Stimulated activated CD4-positive, alpha-beta T cell treated with anti-CD3 and anti-CD28 coated beads, Interleukin-2, amount 100 ng/mL, for 48 hours (primary cell): Measurements from ENCODE around the gene ASMT.
"Not testable (repeated sequence)": the region's sequence is repeated elsewhere in the genome, so short reads cannot be mapped to it uniquely, and the experiment has no call there.

Experiments used
- DNase-seq, 2 donors: peaks; one replicate each; pipeline ENCODE4 v3.0.0-alpha.2; 2020

ASMT gene, protein sequence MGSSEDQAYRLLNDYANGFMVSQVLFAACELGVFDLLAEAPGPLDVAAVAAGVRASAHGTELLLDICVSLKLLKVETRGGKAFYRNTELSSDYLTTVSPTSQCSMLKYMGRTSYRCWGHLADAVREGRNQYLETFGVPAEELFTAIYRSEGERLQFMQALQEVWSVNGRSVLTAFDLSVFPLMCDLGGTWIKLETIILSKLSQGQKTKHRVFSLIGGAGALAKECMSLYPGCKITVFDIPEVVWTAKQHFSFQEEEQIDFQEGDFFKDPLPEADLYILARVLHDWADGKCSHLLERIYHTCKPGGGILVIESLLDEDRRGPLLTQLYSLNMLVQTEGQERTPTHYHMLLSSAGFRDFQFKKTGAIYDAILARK

DNA sequence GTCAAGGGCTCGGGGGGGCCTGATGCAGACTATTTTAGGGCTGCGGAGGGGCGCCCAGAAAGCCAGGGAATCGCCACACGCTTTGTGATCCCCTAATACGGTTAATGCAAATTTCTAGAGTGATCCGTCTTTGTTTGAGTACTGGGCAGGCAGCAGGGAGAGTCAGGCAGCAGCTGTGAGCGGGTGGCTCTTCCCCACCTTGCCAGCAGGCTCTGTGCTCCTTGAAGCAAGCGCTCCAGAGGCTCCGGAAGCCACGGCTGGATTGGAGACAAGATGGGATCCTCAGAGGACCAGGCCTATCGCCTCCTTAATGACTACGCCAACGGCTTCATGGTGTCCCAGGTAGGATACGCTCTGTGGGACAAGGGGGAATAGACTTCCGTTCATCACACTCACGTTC lies at the start of gene ASMT:
ASMT (plus strand) TSS at position 133 of the 400 bp plus-strand sequence; CDS start at position 274, 141 bp downstream.
- no peak for DNase-seq

DNA sequence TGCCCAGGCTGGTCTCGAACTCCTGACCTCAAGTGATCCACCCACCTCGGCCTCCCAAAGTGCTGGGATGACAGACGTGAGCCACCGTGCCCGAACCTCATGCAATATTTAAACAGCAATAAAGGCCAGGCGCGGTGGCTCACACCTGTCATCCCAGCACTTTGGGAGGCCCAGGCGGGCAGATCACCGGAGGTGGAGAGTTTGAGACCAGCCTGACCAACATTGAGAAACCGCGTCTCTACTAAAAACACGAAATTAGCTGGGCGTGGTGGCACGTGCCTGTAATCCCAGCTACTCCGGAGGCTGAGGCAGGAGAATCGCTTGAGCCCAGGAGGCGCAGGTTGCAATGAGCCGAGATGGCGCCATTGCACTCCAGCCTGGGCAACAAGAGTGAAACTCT lies 40.7 kb upstream of the ASMT start:
- not testable (repeated sequence) for DNase-seq

DNA sequence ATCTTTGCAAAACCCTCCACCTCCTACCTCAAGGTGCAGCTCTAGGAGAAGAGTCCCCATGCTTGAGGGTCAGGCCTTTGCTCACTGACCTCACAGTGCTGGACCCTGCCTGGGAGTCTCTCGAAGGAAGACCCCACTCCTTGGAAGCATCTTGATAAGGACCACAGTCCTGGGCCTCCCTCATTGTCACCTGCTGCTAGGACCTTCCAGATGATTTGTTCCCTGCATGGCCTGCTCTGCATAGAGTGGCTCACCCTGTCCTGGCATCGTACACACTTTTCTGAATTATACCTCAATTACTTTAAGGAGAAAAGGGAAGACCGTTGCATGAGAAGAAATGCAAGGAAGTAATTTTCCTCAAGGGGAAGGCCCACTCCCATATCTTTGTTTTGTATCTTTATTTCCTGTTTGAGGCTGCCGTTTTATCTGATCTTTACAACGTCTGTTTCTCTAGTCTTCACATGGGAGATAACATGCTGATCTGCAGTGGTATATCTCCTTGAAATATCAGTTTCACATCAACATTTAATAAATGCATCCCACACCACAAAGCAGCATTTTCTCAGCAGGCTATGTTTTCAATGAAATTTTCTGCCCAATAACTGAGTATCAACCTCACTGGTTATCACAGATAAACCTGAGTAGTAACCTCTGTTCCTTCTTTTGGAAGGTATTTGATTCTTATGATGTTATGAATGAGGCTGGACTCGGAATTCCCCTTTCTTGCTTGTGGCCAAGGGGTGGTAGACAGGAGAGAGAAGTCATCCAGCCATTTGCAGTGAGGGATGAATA lies 38.5 kb upstream of the ASMT start:
- no peak for DNase-seq

DNA sequence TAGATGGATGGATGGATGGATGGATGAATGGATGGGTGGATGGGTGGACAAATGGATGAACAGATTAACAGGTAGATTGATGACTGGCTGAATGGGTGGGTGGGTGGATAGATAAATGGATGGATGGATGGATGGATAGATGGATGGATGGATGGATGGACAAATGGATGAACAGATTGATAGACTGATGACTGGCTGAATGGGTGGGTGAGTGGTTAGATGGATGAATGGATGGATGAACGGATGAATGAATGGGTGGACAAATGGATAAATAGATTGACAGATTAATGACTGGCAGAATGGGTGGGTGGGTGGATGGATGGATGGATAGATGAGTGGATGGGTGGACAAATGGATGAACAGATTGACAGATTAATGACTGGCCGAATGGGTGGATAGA lies 37.0 kb upstream of the ASMT start:
- no peak for DNase-seq

DNA sequence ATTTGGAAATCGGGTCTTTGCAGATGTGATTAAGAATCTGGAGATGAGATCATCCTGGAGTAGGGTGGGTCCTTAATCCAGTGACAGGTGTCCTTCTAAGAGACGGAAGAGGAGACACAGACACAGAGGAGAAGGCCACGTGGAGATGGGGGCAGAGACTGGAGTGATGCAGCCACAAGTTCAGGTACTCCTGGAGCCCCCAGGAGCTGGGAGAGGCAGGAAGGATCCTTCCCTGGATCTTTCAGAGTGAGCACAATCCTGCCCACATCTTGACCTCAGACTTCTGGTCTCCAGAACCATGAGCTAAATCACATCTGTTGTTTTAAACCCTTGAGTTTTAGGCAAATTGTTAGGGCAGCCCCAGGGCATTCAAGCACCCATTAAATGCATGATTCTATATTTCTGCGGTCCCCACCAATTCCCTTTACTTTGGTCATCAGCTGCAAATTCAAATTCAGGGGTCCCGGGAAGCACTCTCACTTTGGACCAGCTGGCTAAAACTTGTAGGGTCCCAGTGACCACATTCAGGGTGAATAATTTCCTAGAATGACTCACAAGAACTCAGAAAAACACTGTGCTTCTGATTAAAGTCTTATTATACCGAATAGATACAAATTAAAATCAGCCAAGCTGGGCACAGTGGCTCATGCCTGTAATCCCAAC lies 36.2 kb upstream of the ASMT start:
- DNase-seq = no peak

DNA sequence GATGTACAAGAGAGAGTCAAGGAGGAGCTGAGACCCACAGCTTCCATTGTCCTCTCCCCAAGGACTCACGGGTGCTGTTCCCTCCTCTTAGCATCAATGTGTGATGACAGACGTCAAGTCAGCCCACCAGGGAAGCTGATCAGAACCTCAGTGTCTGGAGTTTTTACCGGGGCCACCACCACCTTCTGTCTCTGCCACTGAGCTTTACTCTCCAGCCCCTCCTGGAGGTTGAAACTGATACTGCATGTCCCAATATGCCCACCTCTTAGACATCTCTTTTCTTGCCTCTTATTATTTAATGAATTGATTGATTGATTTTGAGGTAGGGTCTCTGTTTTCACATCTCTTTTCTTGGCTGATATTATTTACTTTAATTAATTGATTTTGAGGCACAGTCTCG lies 33.7 kb upstream of the ASMT start:
- peak; percentile 86 to 92 for DNase-seq

DNA sequence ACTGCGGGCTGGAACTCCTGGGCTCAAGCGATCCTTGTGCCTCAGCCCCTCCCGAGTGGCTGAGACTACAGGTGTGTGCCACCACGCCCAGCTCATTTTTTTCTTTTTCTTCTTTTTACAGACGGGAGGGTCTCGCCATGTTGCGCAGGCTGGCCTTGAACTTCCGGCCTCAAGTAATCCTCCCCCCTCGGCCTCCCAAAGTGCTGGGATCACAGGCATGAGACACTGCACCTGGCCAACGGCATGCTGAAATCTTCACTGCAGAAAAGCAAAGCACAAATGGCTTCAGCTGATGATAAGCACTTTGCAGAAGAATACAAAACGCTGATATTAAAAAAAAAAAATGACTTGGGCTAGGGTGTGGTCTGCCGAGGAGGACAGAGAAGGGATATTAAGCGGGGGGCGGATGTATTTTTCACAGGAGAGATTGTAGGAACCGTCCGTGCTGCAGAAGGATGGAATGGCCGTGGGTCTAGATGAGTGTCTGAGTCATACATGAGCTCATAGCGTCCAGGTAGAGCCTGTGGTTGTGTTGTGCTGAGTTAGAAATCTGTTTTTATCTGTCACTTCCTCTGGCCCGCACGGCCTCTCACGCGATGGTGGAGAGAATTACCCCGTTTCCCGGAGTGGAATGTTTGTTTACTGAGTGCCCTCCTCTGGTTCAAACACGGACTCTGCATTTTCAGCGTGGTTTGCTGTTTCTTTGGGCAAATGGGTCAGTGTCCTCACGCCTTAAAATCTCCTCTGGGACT lies 32.0 kb upstream of the ASMT start:
- DNase-seq = peak; percentile 40 to 52

DNA sequence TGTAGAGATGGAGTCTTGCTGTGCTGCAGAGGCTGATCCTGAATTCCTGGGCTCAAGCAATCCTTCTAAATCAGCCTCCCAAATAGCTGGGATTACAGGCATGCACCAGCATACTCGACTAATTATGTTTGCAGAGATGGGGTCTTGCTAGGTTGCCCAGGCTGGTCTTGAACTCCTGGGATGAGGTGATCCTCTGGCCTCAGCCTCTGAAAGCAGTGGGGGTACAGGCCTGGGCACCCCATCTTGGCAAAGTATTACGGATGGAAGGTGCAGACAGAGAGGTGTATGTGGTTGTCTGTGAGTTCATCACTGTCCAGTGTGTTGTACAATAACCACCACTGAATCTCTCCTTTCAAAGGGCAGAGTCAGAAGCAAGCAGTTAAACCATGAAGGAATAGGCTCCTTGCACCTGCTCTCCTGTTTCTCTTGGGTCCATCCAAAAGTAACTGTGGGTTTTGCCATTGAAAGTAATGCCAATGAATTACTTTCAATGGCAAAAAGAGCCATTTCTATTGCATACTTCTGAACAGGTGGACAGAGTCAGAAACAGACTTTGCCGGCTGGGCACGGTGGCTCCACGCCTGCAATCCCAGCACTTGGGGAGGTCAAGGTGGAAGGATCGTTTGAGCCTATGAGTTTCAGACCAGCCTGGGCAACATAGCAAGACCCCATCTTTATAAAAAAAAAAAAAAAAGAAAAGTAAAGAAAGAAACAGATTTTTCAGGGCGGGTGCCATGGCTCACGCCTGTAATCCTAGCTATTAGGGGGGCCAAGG lies 30.4 kb upstream of the ASMT start:
- DNase-seq = no peak

DNA sequence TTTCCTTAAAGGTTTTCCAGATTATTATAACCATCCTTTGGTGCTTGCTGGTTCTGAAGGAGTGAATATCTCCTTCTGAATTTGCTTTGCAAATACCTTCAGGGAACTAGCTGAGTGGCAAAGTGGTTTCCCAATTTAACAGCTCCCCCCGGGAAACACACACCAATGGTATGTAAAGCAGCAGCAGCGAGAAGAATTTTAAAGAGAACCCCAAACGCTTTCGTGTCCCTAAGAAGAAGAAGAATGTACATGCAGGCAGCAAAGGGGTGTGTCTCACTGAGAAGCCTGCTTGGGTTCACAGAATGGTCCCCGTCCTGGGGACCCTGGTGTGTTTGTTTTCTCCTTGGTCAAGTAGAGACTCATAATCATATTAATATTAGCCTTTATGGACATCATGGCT lies 27.7 kb upstream of the ASMT start:
- DNase-seq = no peak

DNA sequence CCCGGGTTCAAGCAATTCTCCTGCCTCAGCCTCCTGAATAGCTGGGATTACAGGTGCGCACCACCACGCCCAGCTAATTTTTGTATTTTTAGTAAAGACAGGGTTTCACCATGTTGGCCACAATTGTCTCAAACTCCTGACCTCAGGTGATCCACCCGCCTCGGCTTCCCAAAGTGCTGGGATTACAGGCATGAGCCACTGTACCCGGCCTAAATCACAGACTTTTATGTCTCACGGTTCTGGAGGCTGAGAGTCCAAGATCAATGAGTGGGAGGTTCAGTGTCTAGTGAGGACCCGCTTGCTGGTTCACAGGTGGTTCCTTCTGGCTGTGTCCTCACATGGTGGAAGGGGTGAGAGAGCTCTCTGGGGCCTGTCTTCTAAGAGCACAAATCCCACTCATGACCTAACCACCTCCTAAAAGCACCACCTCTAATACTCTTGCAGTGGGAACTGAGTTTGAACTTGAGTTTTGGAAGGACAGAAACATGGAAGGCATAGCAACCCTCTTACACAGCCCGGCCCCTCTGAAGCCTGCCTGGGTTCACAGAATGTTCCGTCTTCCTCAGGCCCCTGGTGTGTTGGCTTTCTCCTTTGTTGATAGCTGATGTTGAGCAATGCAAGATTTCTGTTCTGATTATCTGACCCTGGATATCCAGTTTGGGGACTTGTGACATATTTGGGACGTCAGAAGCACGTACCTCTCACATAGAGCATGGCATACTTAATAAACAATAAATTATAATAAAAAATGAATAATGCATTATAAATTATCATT lies 25.3 kb upstream of the ASMT start:
- DNase-seq = no peak

DNA sequence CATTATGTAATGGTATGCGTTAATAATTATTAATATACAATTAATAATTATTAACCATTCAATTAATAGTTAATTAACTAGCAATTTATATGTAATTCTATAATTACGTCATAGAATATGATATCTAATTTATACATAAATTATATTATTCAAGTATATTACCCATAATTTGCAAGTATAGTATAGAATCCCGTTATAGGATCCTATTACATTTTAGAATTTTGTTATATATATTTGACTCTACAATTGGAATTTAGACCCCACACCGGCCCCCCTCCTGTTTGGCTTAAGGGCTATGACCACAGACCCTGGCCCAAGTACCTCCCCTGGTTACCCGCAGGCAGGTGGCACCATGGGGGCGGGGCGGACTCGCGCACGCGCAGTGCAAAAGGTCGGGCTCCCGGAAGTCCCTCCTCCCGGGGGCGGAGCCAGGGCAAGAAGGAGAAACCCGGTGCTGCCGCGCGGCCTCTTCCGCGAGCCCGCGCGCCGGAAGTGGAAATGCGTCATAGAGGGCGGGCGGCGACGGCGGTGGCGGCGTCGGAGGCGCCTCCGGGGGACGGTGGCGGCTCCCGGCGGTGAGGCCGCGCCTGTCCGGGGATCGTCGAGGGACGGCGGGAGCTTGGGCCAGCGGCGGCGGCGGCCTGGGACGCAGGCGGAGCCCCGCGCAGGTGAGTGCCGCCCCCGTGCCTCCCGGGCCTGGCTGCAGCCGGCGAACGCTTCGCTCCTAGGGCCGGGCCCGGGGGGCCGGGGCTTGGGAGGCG lies 23.6 kb upstream of the ASMT start, which contains the start of gene AKAP17A:
AKAP17A (plus strand) TSS at position 503 of the 761 bp plus-strand sequence. CDS start 1,859 bp downstream, outside the sequence.
- DNase-seq = peak; percentile 100

DNA sequence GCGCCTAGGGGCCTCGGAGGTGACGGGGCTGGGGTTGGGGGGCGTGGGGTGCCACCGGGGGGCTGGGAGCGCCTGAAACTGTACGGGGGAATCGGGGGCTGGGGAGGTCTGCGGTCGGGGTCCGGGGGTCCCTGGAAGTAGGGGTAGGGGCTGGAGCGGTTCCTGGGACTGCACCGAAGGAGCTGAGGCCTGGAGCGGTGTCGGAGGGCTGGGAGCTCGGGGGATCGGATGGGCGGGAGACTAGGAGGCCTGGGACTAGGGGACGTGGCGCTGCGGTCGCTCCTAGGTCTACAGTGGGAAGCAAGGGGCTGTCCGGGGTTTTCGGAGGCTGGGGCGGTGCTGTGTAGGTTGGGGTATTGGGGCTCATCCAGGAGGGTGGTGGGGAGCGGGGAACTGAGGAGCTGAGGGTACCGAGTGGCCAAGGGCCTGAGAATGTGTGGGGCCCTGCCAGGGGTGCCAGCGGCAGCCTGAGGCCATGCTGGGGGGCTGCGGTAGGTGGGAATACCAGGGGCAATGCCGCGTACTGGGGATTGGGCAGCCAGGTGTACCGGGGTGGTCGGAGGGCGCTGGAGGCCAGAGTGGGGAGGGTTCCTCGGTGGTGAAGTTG lies 22.9 kb upstream of the ASMT start:
- no peak for DNase-seq

DNA sequence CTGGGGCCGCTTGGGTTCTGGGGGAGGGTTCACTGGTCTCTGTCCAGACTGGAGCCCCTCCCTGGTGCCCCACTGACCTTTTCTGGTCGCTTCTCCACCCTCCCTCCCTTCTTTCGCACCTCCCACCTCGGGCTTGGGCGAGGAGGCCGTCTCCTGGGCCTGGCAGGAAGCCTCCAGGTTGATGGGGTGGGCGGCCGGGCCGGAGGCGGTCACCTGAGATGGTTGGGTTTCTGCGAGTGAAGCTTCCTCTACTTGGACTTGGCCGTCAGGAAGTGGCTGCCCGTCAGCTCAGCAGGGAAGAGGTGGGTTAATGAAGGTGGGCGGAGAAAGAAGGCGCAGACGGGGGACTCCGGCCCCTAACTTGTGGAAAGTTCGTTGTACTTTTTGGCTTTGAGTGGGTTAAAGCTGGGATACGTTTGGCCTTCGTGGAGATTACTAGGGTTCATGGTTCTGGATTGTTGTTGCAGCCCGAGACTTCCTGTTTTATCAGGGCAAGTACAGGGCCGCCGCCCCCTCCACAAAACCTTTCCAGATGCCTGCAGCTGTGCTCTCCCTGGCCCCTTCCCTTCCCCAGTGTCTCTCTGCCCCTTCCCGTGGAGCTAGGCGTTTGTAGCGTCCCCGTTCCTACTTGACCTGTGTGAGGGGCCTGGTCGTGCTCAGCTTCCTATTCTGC lies 22.3 kb upstream of the ASMT start:
- no peak for DNase-seq

DNA sequence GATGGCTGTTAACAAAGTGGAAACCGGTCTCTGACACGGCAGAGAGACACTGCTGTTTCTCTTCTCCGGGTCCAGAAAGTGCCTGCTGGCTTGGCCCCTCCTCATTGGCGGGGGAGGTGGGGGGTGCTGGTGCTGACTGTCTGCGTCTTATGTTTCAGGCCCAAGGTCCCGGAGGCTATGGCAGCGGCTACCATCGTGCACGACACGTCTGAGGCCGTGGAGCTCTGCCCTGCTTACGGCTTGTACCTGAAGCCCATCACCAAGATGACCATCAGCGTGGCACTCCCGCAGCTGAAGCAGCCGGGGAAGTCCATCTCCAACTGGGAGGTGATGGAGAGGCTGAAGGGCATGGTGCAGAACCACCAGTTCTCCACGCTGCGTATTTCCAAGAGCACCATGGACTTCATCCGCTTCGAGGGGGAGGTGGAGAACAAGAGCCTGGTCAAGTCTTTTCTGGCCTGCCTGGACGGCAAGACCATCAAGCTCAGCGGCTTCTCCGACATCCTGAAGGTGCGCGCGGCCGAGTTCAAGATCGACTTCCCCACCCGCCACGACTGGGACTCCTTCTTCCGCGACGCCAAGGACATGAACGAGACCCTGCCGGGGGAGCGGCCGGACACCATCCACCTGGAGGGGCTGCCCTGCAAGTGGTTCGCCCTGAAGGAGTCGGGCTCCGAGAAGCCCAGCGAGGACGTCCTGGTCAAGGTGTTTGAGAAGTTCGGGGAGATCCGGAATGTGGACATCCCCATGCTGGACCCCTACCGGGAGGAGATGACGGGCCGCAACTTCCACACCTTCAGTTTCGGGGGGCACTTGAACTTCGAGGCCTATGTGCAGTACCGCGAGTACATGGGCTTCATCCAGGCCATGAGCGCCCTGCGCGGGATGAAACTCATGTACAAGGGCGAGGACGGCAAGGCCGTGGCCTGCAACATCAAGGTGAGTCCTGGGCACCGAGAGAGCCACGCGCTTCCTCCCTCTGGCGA lies 21.3 kb upstream of the ASMT start:
- DNase-seq = no peak

DNA sequence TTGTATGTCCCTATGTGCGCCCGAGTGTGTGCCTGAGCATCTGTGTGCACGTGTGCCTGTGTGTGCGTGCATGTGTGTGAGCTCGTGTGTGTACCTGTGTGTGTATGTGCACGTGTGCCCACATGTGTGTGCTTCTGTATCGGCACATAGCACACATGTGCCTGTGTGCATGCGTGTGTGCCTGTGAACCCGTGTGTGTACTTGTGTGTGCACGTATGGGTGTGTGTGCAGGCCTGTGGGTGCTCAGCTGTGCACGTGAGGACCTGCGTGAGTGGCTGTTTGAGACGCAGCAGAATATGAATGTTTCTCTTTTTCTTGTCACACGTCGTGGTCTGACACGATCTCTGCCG lies 19.2 kb upstream of the ASMT start:
- DNase-seq = no peak

DNA sequence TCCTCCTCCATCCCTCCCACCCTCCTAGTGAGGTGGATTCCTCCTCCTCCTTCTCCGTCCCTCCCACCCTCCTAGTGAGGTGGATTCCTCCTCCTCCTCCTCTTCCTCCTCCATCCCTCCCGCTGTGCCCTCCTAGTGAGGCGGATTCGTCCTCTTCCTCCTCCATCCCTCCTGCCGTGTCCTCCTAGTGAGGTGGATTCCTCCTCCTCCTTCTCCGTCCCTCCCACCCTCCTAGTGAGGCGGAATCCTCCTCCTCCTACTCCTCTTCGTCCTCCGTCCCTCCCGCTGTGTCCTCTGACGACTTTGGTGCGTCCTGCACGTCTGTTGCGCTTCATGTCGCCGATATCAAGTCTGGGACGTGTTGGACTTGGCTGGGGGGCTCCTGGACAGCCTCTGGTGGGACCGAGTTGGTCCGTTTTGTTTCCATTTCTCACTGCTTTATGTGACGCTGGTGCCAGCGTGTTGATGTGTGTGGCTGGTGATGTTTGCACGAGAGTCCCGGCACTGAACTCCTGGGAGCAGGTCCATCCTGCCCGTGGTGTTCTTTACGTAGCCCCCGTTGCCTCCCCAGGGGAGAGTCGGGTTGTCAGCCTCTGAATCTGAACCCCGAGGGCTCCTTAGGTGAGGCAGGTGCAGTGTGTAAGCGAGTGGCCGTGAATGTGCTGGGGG lies 18.0 kb upstream of the ASMT start:
- DNase-seq = no peak

DNA sequence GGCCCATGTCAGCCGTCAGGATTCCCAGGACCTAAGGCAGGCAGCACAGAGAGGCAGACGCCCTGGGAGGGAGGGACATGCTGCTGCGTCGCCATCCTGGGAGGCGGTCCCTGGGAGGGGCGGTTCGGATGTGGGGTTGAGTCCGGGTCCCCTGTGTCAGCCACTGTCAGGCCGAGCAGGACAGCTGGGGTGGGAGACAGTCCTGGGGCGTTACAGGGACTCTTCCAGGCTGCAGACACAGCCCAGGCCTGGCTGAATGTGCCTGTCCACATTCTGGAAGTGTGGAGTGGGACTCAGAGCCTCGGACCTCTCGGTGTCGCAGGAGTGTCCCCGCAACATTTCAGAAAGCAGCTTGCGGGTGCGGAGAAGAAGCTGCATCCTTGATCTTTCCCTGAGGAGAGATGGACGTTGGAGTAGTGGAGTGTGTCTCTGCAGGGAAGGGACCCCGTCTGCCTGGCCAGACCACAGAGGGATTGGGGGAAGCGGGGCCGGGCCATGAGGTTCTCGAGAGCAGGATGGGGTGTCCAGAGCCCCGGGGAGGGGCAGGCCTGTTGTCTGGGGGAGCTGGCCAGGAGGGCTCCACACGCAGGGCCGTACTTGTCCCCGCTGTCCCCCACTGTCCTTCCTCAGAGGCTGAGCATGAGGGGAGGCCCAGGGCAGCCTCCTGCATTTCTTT lies 17.4 kb upstream of the ASMT start:
- DNase-seq = no peak
